Measurements from ENCODE around the gene ELOVL5. TPM values are rescaled to one million over a fixed set of nuclear protein-coding genes. Genes with fewer than 3 reads are reported as not detected.

The ELOVL5 gene
- total RNA-seq, 6 experiments from 2014 or later = 82.0 to 104 (median 89.1) TPM

DNA sequence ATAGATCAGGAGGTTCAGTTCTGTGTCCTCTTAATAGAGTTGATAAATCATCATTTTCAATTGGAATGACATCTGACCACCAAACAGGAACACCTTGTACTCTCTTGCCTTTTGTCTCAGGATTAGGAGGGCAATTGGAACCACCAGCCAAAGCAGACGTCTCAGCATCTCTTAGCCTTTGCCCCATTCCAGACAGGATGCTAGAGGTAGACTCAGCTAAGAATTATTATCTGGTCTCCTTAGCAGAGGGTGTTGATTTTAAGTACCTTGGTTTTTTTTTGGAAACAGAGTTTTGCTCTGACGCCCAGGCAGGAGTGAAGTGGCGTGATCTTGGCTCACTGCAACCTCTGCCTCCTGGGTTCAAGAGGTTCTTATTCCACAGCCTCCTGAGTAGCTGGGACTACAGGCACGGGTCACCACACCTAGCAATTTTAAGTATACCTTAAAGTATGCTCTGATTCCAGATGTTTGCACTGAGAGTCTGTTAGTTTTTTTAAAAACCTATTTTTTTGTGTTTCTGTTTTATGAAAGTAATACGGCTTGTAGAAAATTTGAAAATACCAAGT, 28.0 kb upstream of the ELOVL5 start:
- H3K4me1 Mint-ChIP-seq (ENCODE audit: low read depth) = no peaks in the 10 kb centered on the region; the same call in 1 of the 2 replicates
- no peak for DNase-seq
- no peaks in the 10 kb centered on the region for H3K36me3 Mint-ChIP-seq (ENCODE audit: low read depth)
- peaks cover 15% of the 10 kb centered on the region for H3K27me3 Mint-ChIP-seq (ENCODE audit: insufficient read depth)
- no peaks in the 10 kb centered on the region for H3K9me3 Mint-ChIP-seq
- H3K4me3 Mint-ChIP-seq = no peak overlapping the region
- TF ChIP-seq, protein P1, sequence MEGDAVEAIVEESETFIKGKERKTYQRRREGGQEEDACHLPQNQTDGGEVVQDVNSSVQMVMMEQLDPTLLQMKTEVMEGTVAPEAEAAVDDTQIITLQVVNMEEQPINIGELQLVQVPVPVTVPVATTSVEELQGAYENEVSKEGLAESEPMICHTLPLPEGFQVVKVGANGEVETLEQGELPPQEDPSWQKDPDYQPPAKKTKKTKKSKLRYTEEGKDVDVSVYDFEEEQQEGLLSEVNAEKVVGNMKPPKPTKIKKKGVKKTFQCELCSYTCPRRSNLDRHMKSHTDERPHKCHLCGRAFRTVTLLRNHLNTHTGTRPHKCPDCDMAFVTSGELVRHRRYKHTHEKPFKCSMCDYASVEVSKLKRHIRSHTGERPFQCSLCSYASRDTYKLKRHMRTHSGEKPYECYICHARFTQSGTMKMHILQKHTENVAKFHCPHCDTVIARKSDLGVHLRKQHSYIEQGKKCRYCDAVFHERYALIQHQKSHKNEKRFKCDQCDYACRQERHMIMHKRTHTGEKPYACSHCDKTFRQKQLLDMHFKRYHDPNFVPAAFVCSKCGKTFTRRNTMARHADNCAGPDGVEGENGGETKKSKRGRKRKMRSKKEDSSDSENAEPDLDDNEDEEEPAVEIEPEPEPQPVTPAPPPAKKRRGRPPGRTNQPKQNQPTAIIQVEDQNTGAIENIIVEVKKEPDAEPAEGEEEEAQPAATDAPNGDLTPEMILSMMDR (IDR thresholded peaks at IDR 0.05) = no peak
- H3K27ac Mint-ChIP-seq = no peak overlapping the region

DNA sequence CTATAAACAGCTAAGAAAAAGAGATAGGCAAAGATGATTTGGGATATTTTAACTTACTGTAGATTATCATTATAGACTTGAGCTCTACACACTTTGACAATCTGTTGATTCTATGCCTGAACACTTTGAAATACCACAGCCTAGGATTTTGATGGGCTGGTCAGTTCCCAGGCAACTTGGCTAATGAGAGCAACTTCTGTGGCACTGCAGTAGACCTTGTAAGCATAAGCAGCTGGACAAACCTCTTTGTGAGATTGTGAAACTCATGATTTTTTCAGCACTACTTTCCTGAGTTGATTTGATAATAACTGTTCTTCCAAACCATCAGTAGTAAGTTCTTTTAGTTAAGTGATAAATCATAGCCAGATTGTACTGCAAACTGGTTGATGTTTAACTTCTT, 27.1 kb upstream of the ELOVL5 start:
- Mint-ChIP-seq H3K36me3 (ENCODE audit: low read depth) (no peaks in the 10 kb centered on the region), H3K4me3 (no peak overlapping the region), H3K9me3 (no peaks in the 10 kb centered on the region), H3K27me3 (ENCODE audit: insufficient read depth) (peaks cover 11% of the 10 kb centered on the region), H3K4me1 (ENCODE audit: low read depth) (no peaks in the 10 kb centered on the region; the same call in 1 of the 2 replicates), H3K27ac (no peak overlapping the region)
- no peak for DNase-seq
- TF ChIP-seq, protein P1 (IDR thresholded peaks at IDR 0.05) = no peak

DNA sequence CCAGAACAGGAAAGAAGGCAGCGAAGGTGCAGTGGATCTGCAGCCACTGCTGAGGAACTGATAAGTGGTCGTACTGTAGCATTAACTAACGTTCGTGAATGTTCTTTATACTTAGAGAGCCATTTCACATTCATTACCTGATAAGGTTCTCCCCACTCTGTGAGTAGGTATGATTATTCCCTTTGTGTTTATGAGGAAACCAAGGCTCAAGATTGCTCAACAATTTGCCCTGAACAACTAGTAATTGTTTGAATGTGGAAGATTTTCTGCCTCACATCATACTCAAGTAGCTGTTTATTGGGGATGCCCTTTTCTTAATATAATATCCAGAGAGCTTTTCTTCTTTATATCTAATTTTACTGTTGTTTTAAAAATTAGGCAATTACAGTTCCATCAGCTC, 24.9 kb upstream of the ELOVL5 start:
- Mint-ChIP-seq H3K4me1 (ENCODE audit: low read depth) (no peaks in the 10 kb centered on the region; the same call in 1 of the 2 replicates), H3K27me3 (ENCODE audit: insufficient read depth) (peaks cover 11% of the 10 kb centered on the region), H3K9me3 (no peaks in the 10 kb centered on the region)

DNA sequence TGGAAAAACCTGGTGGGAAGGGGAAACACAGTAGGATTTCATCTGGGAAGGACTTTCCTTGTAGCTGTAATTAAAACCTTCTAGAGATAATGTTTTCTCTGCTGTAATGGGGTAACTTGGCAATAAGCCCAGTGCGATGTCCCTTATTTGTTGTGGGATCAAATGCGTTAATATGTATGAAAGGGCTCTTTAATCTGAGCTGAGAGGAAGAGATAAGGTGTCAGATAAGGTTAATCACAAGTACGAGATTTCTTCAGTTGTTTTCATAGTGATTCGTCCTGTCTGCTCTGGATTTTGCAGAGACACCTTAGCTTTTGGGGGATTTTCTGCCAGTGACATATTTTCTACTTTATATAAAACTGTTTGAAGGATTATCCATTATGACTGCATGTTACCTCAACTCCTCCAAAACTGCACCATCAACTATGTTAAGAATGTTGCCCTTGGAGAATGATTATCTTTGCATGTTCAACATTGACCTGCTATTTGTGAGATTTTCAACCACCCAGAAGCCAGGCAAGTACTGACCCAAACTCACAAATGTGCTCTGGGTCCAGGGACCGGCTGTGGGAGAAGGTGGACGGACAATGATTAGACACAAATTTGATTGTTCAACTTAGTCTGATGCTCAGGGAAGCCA, 21.2 kb upstream of the ELOVL5 start:
- TF ChIP-seq, protein P1 (IDR thresholded peaks at IDR 0.05) = no peak
- H3K36me3 Mint-ChIP-seq (ENCODE audit: low read depth) = no peaks in the 10 kb centered on the region
- no peak for DNase-seq
- no peaks in the 10 kb centered on the region for H3K4me1 Mint-ChIP-seq (ENCODE audit: low read depth)
- no peak overlapping the region for H3K4me3 Mint-ChIP-seq
- H3K27ac Mint-ChIP-seq = no peak overlapping the region
- H3K27me3 Mint-ChIP-seq (ENCODE audit: insufficient read depth) = peaks cover 14% of the 10 kb centered on the region
- H3K9me3 Mint-ChIP-seq = no peaks in the 10 kb centered on the region

More for the DNA sequence above, 24.9 kb upstream of the ELOVL5 start:
- no peak overlapping the region for H3K4me3 Mint-ChIP-seq
- TF ChIP-seq, protein P1 (IDR thresholded peaks at IDR 0.05) = no peak
- H3K36me3 Mint-ChIP-seq (ENCODE audit: low read depth) = no peaks in the 10 kb centered on the region
- H3K27ac Mint-ChIP-seq = no peak overlapping the region
- DNase-seq = no peak

DNA sequence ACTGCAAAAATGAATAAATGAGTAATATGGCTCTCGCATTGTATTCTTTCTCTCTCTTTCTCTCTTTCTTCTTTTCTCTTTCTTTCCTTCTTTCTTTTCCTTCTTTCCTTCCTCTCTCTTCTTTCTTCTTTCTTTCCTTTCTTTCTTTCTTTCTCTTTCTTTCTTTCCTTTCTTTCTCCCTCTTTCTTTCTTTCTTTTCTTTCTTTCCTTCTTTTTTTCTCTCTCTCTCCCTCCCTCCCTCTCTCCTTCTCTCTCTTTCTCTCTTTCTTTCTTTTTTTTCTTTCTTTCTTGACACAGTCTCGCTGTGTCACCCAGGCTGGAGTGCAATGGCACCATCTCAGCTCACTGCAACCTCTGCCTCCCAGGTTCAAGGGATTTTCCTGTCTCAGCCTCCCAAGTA, 20.3 kb upstream of the ELOVL5 start:
- H3K9me3 Mint-ChIP-seq = no peaks in the 10 kb centered on the region
- H3K36me3 Mint-ChIP-seq (ENCODE audit: low read depth) = no peaks in the 10 kb centered on the region
- no peak overlapping the region for H3K27ac Mint-ChIP-seq
- H3K27me3 Mint-ChIP-seq (ENCODE audit: insufficient read depth) = peaks cover 14% of the 10 kb centered on the region
- no peaks in the 10 kb centered on the region for H3K4me1 Mint-ChIP-seq (ENCODE audit: low read depth)
- DNase-seq = no peak
- TF ChIP-seq, protein P1 (IDR thresholded peaks at IDR 0.05) = no peak
- no peak overlapping the region for H3K4me3 Mint-ChIP-seq

All from HFFc6 (cell line).